HCT116 (cell line): ENCODE data around the gene PLCB3. TPM values are rescaled to one million over a fixed set of nuclear protein-coding genes. Genes with fewer than 3 reads are reported as not detected.

Experiments
- ATAC-seq: fragments of 200-7000 bp; cut with Tn5 transposase; 2 replicates; pipeline ENCODE4 v1.9.1; 2020; ENCODE audit warnings: mild to moderate bottlenecking, moderate library complexity
- BruUV-seq: library from RNA; stranded (reverse); fragments of 400-500 nt; replicated peaks from 2 replicates; lab custom pipeline; 2021; lab: Mats Ljungman, UMichigan
- CTCF ChIA-PET: fragments of 300-600 bp; sonication (Branson Sonifier 250); formaldehyde crosslinking; loops from one replicate; lab custom pipeline; 2021; ENCODE audit warnings: antibody characterized with exemption; lab: Charles Lee
- POLR2A ChIA-PET: fragments of 300-600, 350-600 bp; sonication (Branson Sonifier 250); formaldehyde crosslinking; loops from one replicate; lab custom pipeline; 2021; ENCODE audit warnings: antibody characterized with exemption; lab: Charles Lee
- RAD21 ChIA-PET, 2 experiments: fragments of 300-600 bp; sonication (Branson Sonifier 250); formaldehyde crosslinking; loops; one replicate each; lab custom pipeline; 2023; ENCODE audit warnings: low total read pairs in 2 of 2; ENCODE audit not compliant: uncharacterized antibody in 2 of 2, unreplicated experiment in 2 of 2, low non-redundant PET in 1 of 2; lab: Charles Lee
- DNase-seq: peaks from one replicate; pipeline ENCODE4 v3.0.0-alpha.2; 2010; ENCODE audit warnings: low read depth, low spot score
- H2AFZ ChIP-seq: fragments of 200-600 bp; shearing (Covaris generic), sonication (generic); 2 replicates; pipeline ENCODE4 v1.6.1; 2017; ENCODE audit warnings: low read depth, mixed run types, mixed read lengths, antibody characterized with exemption, low read length; ENCODE audit not compliant: poor library complexity, severe bottlenecking
- H3K27ac ChIP-seq: 2 replicates; pipeline ENCODE4 v1.5.1; 2012; ENCODE audit warnings: low read depth, low read length
- H3K27me3 ChIP-seq: fragments of 200-600 bp; sonication (generic); 2 replicates; pipeline ENCODE4 v1.6.1; 2016; ENCODE audit warnings: mixed run types, low read length, mixed read lengths; ENCODE audit not compliant: insufficient read depth
- H3K36me3 ChIP-seq, 2 experiments: fragments of 200-500 bp in 1 of 2; fragments of 200-600 bp in 1 of 2; sonication (Bioruptor generic) in 1 of 2; sonication (generic) in 1 of 2; 2 replicates each; pipeline versions ENCODE4 v1.5.1 to v1.6.1; 2014 to 2016; ENCODE audit warnings: low read length in 2 of 2, inconsistent platforms in 1 of 2, mixed read lengths in 1 of 2, mixed run types in 1 of 2; ENCODE audit not compliant: insufficient read depth in 2 of 2, control insufficient read depth in 1 of 2
- H3K4me1 ChIP-seq, 2 experiments: fragments of 200-600 bp in 1 of 2; sonication (generic) in 1 of 2; 2 replicates each; pipeline versions ENCODE4 v1.5.1 to v1.6.1; 2012 to 2017; ENCODE audit warnings: low read length in 2 of 2, inconsistent platforms in 1 of 2, mild to moderate bottlenecking in 1 of 2, mixed read lengths in 1 of 2, mixed run types in 1 of 2, moderate library complexity in 1 of 2; ENCODE audit not compliant: insufficient read depth in 2 of 2, control insufficient read depth in 1 of 2
- H3K4me2 ChIP-seq: fragments of 200-600 bp; sonication (generic); 2 replicates; pipeline ENCODE4 v1.6.1; 2017; ENCODE audit warnings: mixed run types, low read length, mixed read lengths
- H3K4me3 ChIP-seq, 2 experiments: fragments of 200-600 bp in 1 of 2; sonication (generic) in 1 of 2; replicated peaks in 1 of 2; 2 replicates each; pipeline ENCODE4 v1.5.1; 2011 to 2016; ENCODE audit warnings: low read length in 2 of 2, control low read depth in 1 of 2, low read depth in 1 of 2, mild to moderate bottlenecking in 1 of 2, mixed read lengths in 1 of 2, mixed run types in 1 of 2
- H3K79me2 ChIP-seq: fragments of 200-600 bp; sonication (generic); 2 replicates; pipeline ENCODE4 v1.6.1; 2017; ENCODE audit warnings: mild to moderate bottlenecking, mixed run types, low read length, moderate library complexity, mixed read lengths; ENCODE audit not compliant: insufficient read depth
- H3K9ac ChIP-seq: fragments of 200-600 bp; sonication (generic); 2 replicates; pipeline ENCODE4 v1.6.1; 2016; ENCODE audit warnings: low read length, mixed read lengths
- H3K9me2 ChIP-seq: fragments of 200-600 bp; sonication (generic), shearing (Covaris generic); 2 replicates; pipeline ENCODE4 v1.6.1; 2017; ENCODE audit warnings: mixed run types, mild to moderate bottlenecking, moderate library complexity; ENCODE audit not compliant: insufficient read depth
- H3K9me3 ChIP-seq, 2 experiments: fragments of 200-500 bp in 1 of 2; fragments of 200-600 bp in 1 of 2; sonication (Bioruptor generic) in 1 of 2; sonication (generic) in 1 of 2; 2 replicates each; pipeline ENCODE4 v1.6.1; 2014 to 2017; ENCODE audit warnings: low read length in 2 of 2, mixed read lengths in 2 of 2, inconsistent platforms in 1 of 2, low read depth in 1 of 2, mild to moderate bottlenecking in 1 of 2, mixed run types in 1 of 2, moderate library complexity in 1 of 2; ENCODE audit not compliant: control insufficient read depth in 1 of 2, insufficient read depth in 1 of 2
- H4K20me1 ChIP-seq: fragments of 200-600 bp; sonication (generic), shearing (Covaris generic); 2 replicates; pipeline ENCODE4 v1.6.1; 2017; ENCODE audit warnings: mixed run types, mild to moderate bottlenecking, moderate library complexity; ENCODE audit not compliant: insufficient read depth
- ATF3 ChIP-seq: IDR thresholded peaks from 2 replicates; pipeline ENCODE4 v1.6.1; 2012
- CBX3 ChIP-seq: IDR thresholded peaks from 2 replicates; pipeline ENCODE4 v1.6.1; 2012; ENCODE audit warnings: low read depth
- CTCF ChIP-seq, 3 experiments: fragments of 200-600 bp in 1 of 3; sonication (generic) in 1 of 3; IDR thresholded peaks in 2 of 3; conservative IDR thresholded peaks in 1 of 3; 2 replicates each; pipeline ENCODE4 v1.5.1; 2012 to 2017; ENCODE audit warnings: low read depth in 2 of 3, low read length in 2 of 3, antibody characterized with exemption in 1 of 3, borderline replicate concordance in 1 of 3, control low read depth in 1 of 3, mild to moderate bottlenecking in 1 of 3, mixed read lengths in 1 of 3, mixed run types in 1 of 3, moderate library complexity in 1 of 3; ENCODE audit not compliant: insufficient read depth in 1 of 3
- EZH2 ChIP-seq: fragments of 200-600 bp; sonication (generic); IDR thresholded peaks from 2 replicates; pipeline ENCODE4 v1.6.1; 2017; ENCODE audit warnings: antibody characterized with exemption, mixed run types
- EZH2phosphoT487 ChIP-seq: fragments of 200-600 bp; IDR thresholded peaks from 2 replicates; pipeline ENCODE4 v1.6.1; 2018; ENCODE audit warnings: antibody characterized with exemption, borderline replicate concordance
- FOSL1 ChIP-seq: IDR thresholded peaks from 2 replicates; pipeline ENCODE4 v1.6.1; 2012; ENCODE audit warnings: low read depth
- MAX ChIP-seq: IDR thresholded peaks from 2 replicates; pipeline ENCODE4 v1.6.1; 2012
- REST ChIP-seq: IDR thresholded peaks from 2 replicates; pipeline ENCODE4 v1.6.1; 2012; ENCODE audit warnings: low read depth
- SIN3A ChIP-seq: IDR thresholded peaks from 2 replicates; pipeline ENCODE4 v1.6.1; 2012; ENCODE audit warnings: low read depth
- SRF ChIP-seq: IDR thresholded peaks from 2 replicates; pipeline ENCODE4 v1.6.1; 2012; ENCODE audit warnings: low read depth
- YY1 ChIP-seq: IDR thresholded peaks from 2 replicates; pipeline ENCODE4 v1.6.1; 2011; ENCODE audit warnings: low read length, low read depth, moderate library complexity, mild to moderate bottlenecking; ENCODE audit not compliant: insufficient replicate concordance; ENCODE audit errors: extremely low read depth
- intact Hi-C: fragments of 100-400 bp; cut with micrococcal nuclease; formaldehyde crosslinking; loops from 2 replicates; pipeline ENCODE4 v1.10.0; 2022
- total RNA-seq: library from RNA; stranded (reverse); gene quantifications from one replicate; pipeline ENCODE4 v1.2.1, GENCODE V29; 2021; ENCODE audit not compliant: unreplicated experiment

The PLCB3 gene
- total RNA-seq, 1 experiment from 2014 or later, result 106 TPM

- TF ChIP-seq ATF3 (no peak), EZH2 (no peak)
These were observed 48.7 kb downstream of the PLCB3 start, which contains the start of gene CATSPERZ (continued) for GRCh38 chr11:64299847-64300648.

- CTCF ChIA-PET, result interaction anchor here (1.0 to 5.8 kb wide), 19 partner anchors 10 to 385 kb away, joined by 3 to 80 read pairs (median 5); partner anchors contain the start of genes BAD, FERMT3, FKBP2 and GPR137
- TF ChIP-seq FOSL1, result no peak
- no peak for TF ChIP-seq SIN3A
- no peak for TF ChIP-seq YY1
- TF ChIP-seq CTCF (IDR thresholded peaks at IDR 0.05 in 2 of 3, conservative IDR thresholded peaks at IDR 0.05 in 1 of 3; ENCODE audit: borderline replicate concordance in 1 of 3, insufficient read depth in 1 of 3, low read depth in 2 of 3, low read length in 2 of 3), result no peak
- no peak for TF ChIP-seq MAX
- TF ChIP-seq REST, result no peak
- no peak for TF ChIP-seq SRF
- no peak for TF ChIP-seq EZH2phosphoT487
- TF ChIP-seq CBX3, result no peak
These were observed 52.0 kb downstream of the PLCB3 start for GRCh38 chr11:64303109-64304031.

More at GRCh38 chr11:64303109-64304031, 52.0 kb downstream of the PLCB3 start:
- peaks cover 23% of the 10 kb centered on the region for H3K79me2 ChIP-seq
- intact Hi-C loops, result loop anchor here (1.0 to 5.0 kb wide), 5 partner anchors 52 to 116 kb away; partner anchors contain the start of genes FKBP2, PLCB3 and STIP1
- no peaks in the 10 kb centered on the region for H3K27me3 ChIP-seq
- H3K4me3 ChIP-seq, result peak overlapping the region; percentile 59 to 70; a peak in 3 of 4 replicates
- no peak overlapping the region for H2AFZ ChIP-seq
- H3K9me2 ChIP-seq, result no peaks in the 10 kb centered on the region
- peak overlapping the region; percentile 99 for H3K27ac ChIP-seq
- no peaks in the 10 kb centered on the region for H3K9me3 ChIP-seq
- peak overlapping the region; percentile 84 for H3K4me2 ChIP-seq
- ATAC-seq (no peak), DNase-seq (no peak)
- H3K36me3 ChIP-seq, result peaks cover 0 to 8% of the 10 kb centered on the region in 2 experiments; a peak in 1 of 4 replicates
- ChIA-PET POLR2A (interaction anchor here (0.6 to 5.5 kb wide), 12 partner anchors 14 to 118 kb away, joined by 3 to 30 read pairs (median 4); partner anchors contain the start of genes PPP1R14B, PRDX5, STIP1 and TRMT112), RAD21 (interaction anchor here (0.7 to 2.5 kb wide), 6 partner anchors 29 to 99 kb away, joined by 3 to 7 read pairs (median 4); no protein-coding TSS in a partner anchor)
- peaks cover 12 to 55% of the 10 kb centered on the region in 2 experiments; a peak in 3 of 4 replicates for H3K4me1 ChIP-seq
- BruUV-seq, result no TSS peak
- peak overlapping the region; percentile 88 for H3K9ac ChIP-seq
- no peaks in the 10 kb centered on the region for H4K20me1 ChIP-seq
